Stomach (tissue), 4 donors: Measurements from ENCODE around the gene ZPLD1.

Experiments used
- EP300 ChIP-seq: sonication (generic); formaldehyde crosslinking; IDR thresholded peaks from one replicate; pipeline ENCODE4 v1.6.1; 2017; ENCODE audit warnings: antibody characterized with exemption
- POLR2A ChIP-seq, 4 donors: fragments of 450-650 bp; IDR thresholded peaks; one replicate each; pipeline ENCODE4 v1.6.1; 2016; ENCODE audit warnings: antibody characterized with exemption in 4 of 4, control low read depth in 2 of 4, mild to moderate bottlenecking in 1 of 4, moderate library complexity in 1 of 4

DNA sequence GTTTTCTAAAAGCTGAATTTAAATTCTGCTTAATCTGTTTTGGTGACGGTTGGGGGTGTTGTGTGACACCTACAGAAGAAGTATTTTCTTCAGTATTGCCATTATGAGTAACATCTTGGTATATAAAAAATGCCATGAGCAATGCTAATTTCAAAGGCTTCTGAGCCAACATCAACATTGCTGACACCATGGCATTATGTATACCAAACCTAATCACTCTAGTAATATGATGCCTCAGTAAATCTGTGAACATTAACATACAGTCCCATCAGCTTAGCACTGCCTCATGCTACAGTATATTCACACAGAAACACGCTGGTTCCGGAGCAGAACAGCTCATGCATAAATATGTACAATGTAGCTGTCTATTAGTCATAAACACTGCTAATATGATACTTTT lies 75.8 kb downstream of the ZPLD1 start:
- TF ChIP-seq EP300 (no peak), POLR2A (IDR thresholded peaks at IDR 0.05) (no peak)
